Measurements from ENCODE around the gene COG6.

COG6 gene

GRCh38 chr13:39672378-39673132 lies 17.1 kb downstream of the COG6 start:
- in situ Hi-C loops (cut with HindIII; ENCODE audit: low pct_ligation_motif_present, low pct_unique_long_range_greater_than_20kb, low sequenced_read_pairs) = no loop called here
- DNase-seq = no peak

DNA sequence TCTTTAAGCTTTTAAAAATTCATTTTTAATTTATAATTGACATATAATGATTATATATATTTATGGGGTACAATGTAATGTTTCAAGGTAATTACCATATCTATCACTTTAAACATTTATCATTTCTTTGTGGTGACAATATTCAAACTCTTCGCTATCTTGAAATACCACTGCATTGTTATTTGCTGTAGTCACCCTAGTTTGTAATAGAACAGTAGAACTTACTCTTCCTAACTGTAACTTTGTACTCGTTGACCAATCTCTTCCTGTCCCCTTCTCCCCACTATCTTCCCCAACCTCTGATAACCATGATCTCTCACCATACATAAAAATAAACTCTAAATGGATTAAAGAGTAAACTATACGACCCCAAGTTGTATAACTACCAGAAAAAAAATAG lies 20.4 kb downstream of the COG6 start:
- no peak for DNase-seq
- in situ Hi-C loops (cut with HindIII; ENCODE audit: low pct_ligation_motif_present, low pct_unique_long_range_greater_than_20kb, low sequenced_read_pairs) = no loop called here

DNA sequence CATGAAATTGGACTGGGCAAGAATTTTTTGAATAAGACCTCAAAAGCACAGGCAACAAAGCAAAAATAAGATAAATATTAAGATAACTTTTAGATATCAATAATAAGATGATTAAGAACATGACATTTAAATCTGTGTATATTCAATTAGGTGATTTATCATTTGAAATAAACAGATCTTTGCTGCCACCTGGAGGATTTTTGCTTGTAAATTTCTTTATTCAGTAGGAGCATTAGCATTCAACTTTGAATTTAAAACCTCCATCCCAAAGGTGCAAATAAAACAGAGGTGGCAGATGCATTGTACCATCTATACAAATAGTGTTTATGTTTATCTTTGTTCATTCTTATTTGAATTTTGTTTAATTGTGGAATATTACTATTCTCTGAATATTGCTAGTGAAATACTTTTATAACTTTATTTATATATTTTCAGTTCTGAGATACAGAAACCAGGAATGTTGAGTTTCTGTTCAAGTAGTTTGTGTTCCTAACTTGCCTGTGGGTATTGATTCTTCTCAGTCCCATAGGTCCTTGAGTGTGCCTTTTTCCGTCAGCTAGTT lies 20.9 kb downstream of the COG6 start:
- in situ Hi-C loops (cut with HindIII; ENCODE audit: low pct_ligation_motif_present, low pct_unique_long_range_greater_than_20kb, low sequenced_read_pairs) = no loop called here
- no peak for DNase-seq

GRCh38 chr13:39682310-39682709 lies 26.8 kb downstream of the COG6 start:
- in situ Hi-C loops (cut with HindIII; ENCODE audit: low pct_ligation_motif_present, low pct_unique_long_range_greater_than_20kb, low sequenced_read_pairs) = no loop called here
- DNase-seq = no peak

GRCh38 chr13:39682788-39683187 lies 27.3 kb downstream of the COG6 start:
- no peak for DNase-seq
- in situ Hi-C loops (cut with HindIII; ENCODE audit: low pct_ligation_motif_present, low pct_unique_long_range_greater_than_20kb, low sequenced_read_pairs) = no loop called here

DNA sequence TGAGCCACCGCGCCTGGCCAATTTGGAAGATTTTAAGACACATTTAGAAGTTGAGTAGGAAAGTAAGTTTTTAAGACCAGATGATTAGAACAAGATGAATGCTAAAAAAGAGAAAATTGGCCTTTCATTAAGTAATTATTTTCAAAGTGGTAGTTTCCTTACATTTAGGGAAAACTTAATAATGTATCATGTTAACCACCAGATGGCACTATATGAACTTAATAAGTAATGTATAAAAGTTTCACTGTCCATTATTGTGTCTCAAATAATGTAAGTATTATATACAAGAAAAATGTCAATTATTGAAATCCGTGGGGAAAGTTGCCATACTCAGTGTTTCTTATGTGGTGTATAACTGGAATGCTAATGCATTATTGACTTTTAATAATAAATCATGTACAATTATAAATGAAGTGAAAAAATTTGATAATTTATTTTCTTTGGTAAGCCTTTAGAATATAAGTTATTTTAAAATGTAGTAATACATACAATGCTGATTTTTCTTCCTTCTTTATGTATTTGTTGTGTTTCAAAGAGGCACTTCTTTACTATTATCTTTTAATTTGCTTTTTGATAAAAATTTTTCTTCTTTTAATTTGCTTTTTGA lies 29.2 kb downstream of the COG6 start:
- in situ Hi-C loops (cut with HindIII; ENCODE audit: low pct_ligation_motif_present, low pct_unique_long_range_greater_than_20kb, low sequenced_read_pairs) = no loop called here

GRCh38 chr13:39685652-39686051 lies 30.2 kb downstream of the COG6 start:
- in situ Hi-C loops (cut with HindIII; ENCODE audit: low pct_ligation_motif_present, low pct_unique_long_range_greater_than_20kb, low sequenced_read_pairs) = no loop called here
- no peak for DNase-seq

More for the DNA sequence above, 29.2 kb downstream of the COG6 start:
- peak; percentile 52 for DNase-seq

- in situ Hi-C loops (cut with HindIII; ENCODE audit: low pct_ligation_motif_present, low pct_unique_long_range_greater_than_20kb, low sequenced_read_pairs) = no loop called here
- DNase-seq = no peak
These were observed 32.8 kb downstream of the COG6 start for GRCh38 chr13:39688278-39688677.

GRCh38 chr13:39688699-39689405 lies 33.4 kb downstream of the COG6 start:
- in situ Hi-C loops (cut with HindIII; ENCODE audit: low pct_ligation_motif_present, low pct_unique_long_range_greater_than_20kb, low sequenced_read_pairs) = no loop called here
- no peak for DNase-seq

DNA sequence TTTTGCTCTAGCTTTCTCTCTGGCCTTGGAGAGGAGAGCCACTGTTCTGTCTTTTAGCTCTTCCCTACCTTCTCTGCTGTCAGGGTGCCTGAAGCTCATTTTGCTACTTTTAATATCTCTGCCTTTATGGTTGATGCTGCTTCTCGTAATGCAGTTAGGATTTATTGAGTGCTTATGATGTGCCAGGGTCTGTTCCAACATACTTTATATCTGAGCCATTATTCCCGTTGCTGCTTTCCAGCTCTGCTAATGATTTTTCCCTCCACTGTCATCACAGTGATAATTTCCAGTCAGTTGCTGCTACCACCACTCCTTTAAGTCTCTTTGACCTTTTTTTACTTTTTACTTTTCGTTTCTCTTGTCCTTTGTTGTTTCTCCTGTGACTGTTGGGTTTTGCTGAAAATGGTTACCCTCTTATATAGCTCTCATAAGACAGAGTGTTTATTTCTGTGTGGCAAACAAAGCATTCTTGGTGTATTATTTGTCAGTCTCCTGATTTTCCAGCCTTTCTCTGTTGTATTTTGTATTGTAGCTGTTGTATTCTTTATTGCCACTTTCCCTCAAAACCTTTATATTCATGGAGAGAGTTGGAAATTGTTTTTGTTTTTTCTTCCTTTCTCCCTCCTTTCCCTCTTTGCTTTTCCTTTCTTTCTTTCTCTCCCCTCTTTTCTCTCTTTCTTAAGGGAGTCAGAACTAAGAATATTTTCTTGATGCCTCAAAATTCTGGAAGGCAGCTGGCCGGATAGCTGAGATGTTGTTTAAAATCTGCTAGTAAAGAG lies 37.4 kb downstream of the COG6 start:
- no peak for DNase-seq
- in situ Hi-C loops (cut with HindIII; ENCODE audit: low pct_ligation_motif_present, low pct_unique_long_range_greater_than_20kb, low sequenced_read_pairs) = no loop called here

GRCh38 chr13:39699274-39699673 lies 43.8 kb downstream of the COG6 start:
- in situ Hi-C loops (cut with HindIII; ENCODE audit: low pct_ligation_motif_present, low pct_unique_long_range_greater_than_20kb, low sequenced_read_pairs) = no loop called here
- peak; percentile 2 for DNase-seq

GRCh38 chr13:39712626-39713025 lies 57.2 kb downstream of the COG6 start:
- no peak for DNase-seq
- in situ Hi-C loops (cut with HindIII; ENCODE audit: low pct_ligation_motif_present, low pct_unique_long_range_greater_than_20kb, low sequenced_read_pairs) = no loop called here

- in situ Hi-C loops (cut with HindIII; ENCODE audit: low pct_ligation_motif_present, low pct_unique_long_range_greater_than_20kb, low sequenced_read_pairs) = no loop called here
- DNase-seq = no peak
These were observed 73.7 kb downstream of the COG6 start for GRCh38 chr13:39729156-39729555.

GRCh38 chr13:39734952-39735351 lies 79.5 kb downstream of the COG6 start:
- in situ Hi-C loops (cut with HindIII; ENCODE audit: low pct_ligation_motif_present, low pct_unique_long_range_greater_than_20kb, low sequenced_read_pairs) = no loop called here
- DNase-seq = no peak

GRCh38 chr13:39737047-39737446 lies 81.6 kb downstream of the COG6 start:
- no peak for DNase-seq
- in situ Hi-C loops (cut with HindIII; ENCODE audit: low pct_ligation_motif_present, low pct_unique_long_range_greater_than_20kb, low sequenced_read_pairs) = no loop called here

GRCh38 chr13:39740761-39741160 lies 85.3 kb downstream of the COG6 start:
- in situ Hi-C loops (cut with HindIII; ENCODE audit: low pct_ligation_motif_present, low pct_unique_long_range_greater_than_20kb, low sequenced_read_pairs) = no loop called here

GRCh38 chr13:39748961-39749360 lies 93.5 kb downstream of the COG6 start:
- DNase-seq = no peak
- in situ Hi-C loops (cut with HindIII; ENCODE audit: low pct_ligation_motif_present, low pct_unique_long_range_greater_than_20kb, low sequenced_read_pairs) = no loop called here

More at GRCh38 chr13:39740761-39741160, 85.3 kb downstream of the COG6 start:
- DNase-seq = no peak

DNA sequence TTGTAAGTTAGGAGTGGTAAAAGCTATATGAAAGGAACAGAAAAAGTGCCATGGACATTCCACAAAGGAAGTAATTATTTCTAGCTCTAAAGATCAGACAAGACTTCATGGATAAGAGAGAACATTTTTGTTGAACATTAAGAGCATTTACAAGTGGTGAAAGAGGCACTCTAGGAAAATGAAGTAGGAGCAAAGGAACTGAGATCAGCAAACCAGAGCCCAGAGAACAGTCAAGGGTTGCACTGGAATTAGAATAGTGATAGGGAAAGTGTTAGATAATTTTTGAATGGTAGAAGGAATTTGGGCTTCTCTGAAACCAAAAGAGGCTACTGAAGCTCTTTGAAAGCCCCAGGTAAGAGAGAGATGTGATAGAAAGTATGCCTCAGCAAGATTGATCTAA lies 94.1 kb downstream of the COG6 start:
- in situ Hi-C loops (cut with HindIII; ENCODE audit: low pct_ligation_motif_present, low pct_unique_long_range_greater_than_20kb, low sequenced_read_pairs) = no loop called here
- DNase-seq = no peak

- in situ Hi-C loops (cut with HindIII; ENCODE audit: low pct_ligation_motif_present, low pct_unique_long_range_greater_than_20kb, low sequenced_read_pairs) = no loop called here
- DNase-seq = no peak
These were observed 96.3 kb downstream of the COG6 start for GRCh38 chr13:39751805-39752204.
